Stomach (tissue), 9 donors: Measurements from ENCODE around the gene LDB3. TPM values are rescaled to one million over a fixed set of nuclear protein-coding genes. Genes with fewer than 3 reads are reported as not detected.

Experiments used
- DNase-seq, 2 donors: peaks; one replicate each; pipeline versions ENCODE4 v3.0.0 to v3.0.0-alpha.2; 2013 to 2019
- H3K27ac ChIP-seq, 5 donors: fragments of 200-600 bp in 4 of 5; sonication (generic) in 4 of 5; one replicate each; pipeline ENCODE4 v1.5.1; 2013 to 2019; ENCODE audit warnings: mild to moderate bottlenecking in 1 of 5, moderate library complexity in 1 of 5
- H3K27me3 ChIP-seq, 3 donors: fragments of 200-600 bp; sonication (generic); one replicate each; pipeline ENCODE4 v1.5.1; 2017 to 2019; ENCODE audit warnings: mixed run types in 1 of 3
- H3K36me3 ChIP-seq, 4 donors: fragments of 200-600 bp; sonication (generic); 1 replicate in 3 of 4; 2 replicates in 1 of 4; pipeline ENCODE4 v1.5.1; 2016 to 2019
- H3K4me1 ChIP-seq, 4 donors: fragments of 200-600 bp; sonication (generic); one replicate each; pipeline ENCODE4 v1.5.1; 2016 to 2019
- H3K4me3 ChIP-seq, 4 donors: fragments of 200-600 bp; sonication (generic) in 3 of 4; one replicate each; pipeline ENCODE4 v1.5.1; 2016 to 2019; ENCODE audit warnings: mild to moderate bottlenecking in 1 of 4
- H3K9me3 ChIP-seq, 4 donors: fragments of 200-600 bp; sonication (generic); one replicate each; pipeline ENCODE4 v1.5.1; 2016 to 2019
- CTCF ChIP-seq, 7 experiments: fragments of 450-650 bp in 4 of 7; fragments of 200-600 bp in 3 of 7; sonication (generic) in 3 of 7; IDR thresholded peaks; one replicate each; pipeline ENCODE4 v1.5.1; 2016 to 2019; ENCODE audit warnings: antibody characterized with exemption in 7 of 7, control low read depth in 2 of 7, mild to moderate bottlenecking in 1 of 7
- EP300 ChIP-seq: sonication (generic); formaldehyde crosslinking; IDR thresholded peaks from one replicate; pipeline ENCODE4 v1.6.1; 2017; ENCODE audit warnings: antibody characterized with exemption
- POLR2A ChIP-seq, 4 donors: fragments of 450-650 bp; IDR thresholded peaks; one replicate each; pipeline ENCODE4 v1.6.1; 2016; ENCODE audit warnings: antibody characterized with exemption in 4 of 4, control low read depth in 2 of 4, mild to moderate bottlenecking in 1 of 4, moderate library complexity in 1 of 4
- POLR2AphosphoS5 ChIP-seq, 3 donors: sonication (generic); formaldehyde crosslinking; IDR thresholded peaks; one replicate each; pipeline ENCODE4 v1.6.1; 2016; ENCODE audit warnings: antibody characterized with exemption in 3 of 3
- WGBS, 5 donors: extraction: QIAGEN DNeasy Blood & Tissue Kit in 3 of 5; methylation state at CpG; one replicate each; pipeline versions ENCODE4 v1.1.5 to v1.1.7; 2013 to 2018; 5-methylcytosine and 5-hydroxymethylcytosine counted together
- intact Hi-C: fragments of 100-400 bp; cut with DNase I; formaldehyde crosslinking; loops from one replicate; pipeline ENCODE4 v1.15.1; 2023; ENCODE audit warnings: low total_unique reads
- polyA plus RNA-seq, 3 donors: library from polyadenylated mRNA; stranded (reverse); fragments of 200-250 nt; gene quantifications; one replicate each; pipeline ENCODE4 v1.2.3, GENCODE V29; 2013
- total RNA-seq, 5 donors: library from RNA; depleted of rRNA; stranded (reverse); fragments of >200 nt; gene quantifications; one replicate each; pipeline versions ENCODE4 v1.1.0 to v1.2.3, GENCODE V29; 2014 to 2016
- donor health status: healthy with polysubstance abuse.
- donor health status: Bipolar disorder and iron deficiency.
- donor health status: healthy.

LDB3 gene
- total and polyA plus RNA-seq, 8 donors = 0.29 to 8.5 (median 2.5) TPM

DNA sequence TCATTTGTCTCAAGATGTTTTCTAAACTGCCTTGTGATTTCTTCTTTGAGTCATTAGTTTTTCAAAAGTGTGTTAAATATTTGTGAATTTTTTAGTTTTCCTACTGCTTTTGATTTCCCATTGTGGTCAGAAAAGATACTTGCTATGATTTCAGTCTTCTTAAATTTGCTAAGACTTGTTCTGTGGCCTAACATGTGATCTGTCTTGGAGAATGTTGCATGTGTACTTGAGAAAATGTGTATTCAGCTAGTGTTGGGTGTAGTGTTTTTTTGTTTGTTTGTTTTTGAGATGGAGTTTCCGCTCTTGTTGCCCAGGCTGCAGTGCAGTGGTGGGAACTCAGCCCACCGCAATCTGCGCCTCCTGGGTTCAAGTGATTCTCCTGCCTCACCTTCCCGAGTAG, 116.7 kb downstream of the LDB3 start:
- H3K36me3 ChIP-seq = no peaks in the 10 kb centered on the region
- peaks cover 0 to 3% (median 0%) of the 10 kb centered on the region in 4 donors for H3K9me3 ChIP-seq
- 82 to 96% (median 93%) methylated on average over 4 of the region's 4 CpGs for WGBS, 5 donors
- no peak for TF ChIP-seq EP300
- TF ChIP-seq POLR2A (IDR thresholded peaks at IDR 0.05) = no peak
- no peak for TF ChIP-seq POLR2AphosphoS5 (IDR thresholded peaks at IDR 0.05)
- TF ChIP-seq CTCF (IDR thresholded peaks at IDR 0.05) = no peak
- no peak overlapping the region for H3K4me3 ChIP-seq
- intact Hi-C loops = no loop called here
- DNase-seq = no peak
- peak overlapping the region in 3 of 5 donors; percentile 60 to 77 (median 70) for H3K27ac ChIP-seq
- peaks cover 20 to 57% (median 34%) of the 10 kb centered on the region in 4 donors for H3K4me1 ChIP-seq
- H3K27me3 ChIP-seq = no peaks in the 10 kb centered on the region

Other genes starting within 250 kb of the LDB3 start
- 100 to 1,000 TPM in 1 of 5 donors, 10 to 100 TPM in 4; 17.7 to 100 (median 41.0) TPM for gene WAPL, start 146.7 kb upstream of the LDB3 start, total RNA-seq
- 10 to 100 TPM; 11.7 to 13.9 (median 13.1) TPM for gene WAPL, start 146.7 kb upstream of the LDB3 start, polyA plus RNA-seq
- not detected for gene OPN4, start 14.0 kb upstream of the LDB3 start, total RNA-seq
- gene OPN4, start 14.0 kb upstream of the LDB3 start, polyA plus RNA-seq = not detected
- gene BMPR1A, start 88.1 kb downstream of the LDB3 start, total RNA-seq = 100 to 1,000 TPM in 1 of 5 donors, 10 to 100 TPM in 4; 18.3 to 104 (median 35.3) TPM
- gene BMPR1A, start 88.1 kb downstream of the LDB3 start, polyA plus RNA-seq = 1 to 10 TPM; 5.8 to 6.5 (median 5.9) TPM